Fibroblast of mammary gland (primary cell): ENCODE measurements around the gene DRD3.

ENCODE experiments used
- DNase-seq: peaks from one replicate; pipeline ENCODE4 v3.0.0-alpha.2; 2010; ENCODE audit warnings: low read depth
- H3K4me3 ChIP-seq: 2 replicates; pipeline ENCODE4 v1.5.1; 2011; ENCODE audit warnings: low read depth, mild to moderate bottlenecking, low read length, moderate library complexity; ENCODE audit not compliant: control insufficient read depth
- TF ChIP-seq, protein P1 (sequence below): conservative IDR thresholded peaks from 2 replicates; pipeline ENCODE4 v1.5.1; 2011; ENCODE audit warnings: low read depth, low read length, inconsistent platforms; ENCODE audit not compliant: control insufficient read depth, insufficient read depth

The DRD3 gene

DNA sequence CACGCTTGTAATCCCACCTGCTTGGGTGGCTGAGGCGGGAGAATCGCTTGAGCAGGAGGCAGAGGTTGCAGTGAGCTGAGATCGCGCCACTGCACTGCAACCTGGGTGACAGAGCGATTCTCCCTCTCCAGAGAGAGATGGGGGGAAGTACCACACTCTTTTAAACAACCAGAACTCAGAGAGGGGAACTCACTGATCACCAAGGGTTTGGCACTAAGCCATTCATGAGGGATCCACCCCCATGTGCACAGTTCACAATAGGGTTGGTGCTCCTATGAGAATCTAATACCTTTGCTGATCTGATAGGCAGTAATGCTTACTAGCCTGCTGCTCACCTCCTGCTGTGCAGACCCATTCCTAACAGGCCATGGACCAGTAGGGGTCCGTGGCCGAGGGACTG, 70.7 kb downstream of the DRD3 start:
- TF ChIP-seq, protein P1, sequence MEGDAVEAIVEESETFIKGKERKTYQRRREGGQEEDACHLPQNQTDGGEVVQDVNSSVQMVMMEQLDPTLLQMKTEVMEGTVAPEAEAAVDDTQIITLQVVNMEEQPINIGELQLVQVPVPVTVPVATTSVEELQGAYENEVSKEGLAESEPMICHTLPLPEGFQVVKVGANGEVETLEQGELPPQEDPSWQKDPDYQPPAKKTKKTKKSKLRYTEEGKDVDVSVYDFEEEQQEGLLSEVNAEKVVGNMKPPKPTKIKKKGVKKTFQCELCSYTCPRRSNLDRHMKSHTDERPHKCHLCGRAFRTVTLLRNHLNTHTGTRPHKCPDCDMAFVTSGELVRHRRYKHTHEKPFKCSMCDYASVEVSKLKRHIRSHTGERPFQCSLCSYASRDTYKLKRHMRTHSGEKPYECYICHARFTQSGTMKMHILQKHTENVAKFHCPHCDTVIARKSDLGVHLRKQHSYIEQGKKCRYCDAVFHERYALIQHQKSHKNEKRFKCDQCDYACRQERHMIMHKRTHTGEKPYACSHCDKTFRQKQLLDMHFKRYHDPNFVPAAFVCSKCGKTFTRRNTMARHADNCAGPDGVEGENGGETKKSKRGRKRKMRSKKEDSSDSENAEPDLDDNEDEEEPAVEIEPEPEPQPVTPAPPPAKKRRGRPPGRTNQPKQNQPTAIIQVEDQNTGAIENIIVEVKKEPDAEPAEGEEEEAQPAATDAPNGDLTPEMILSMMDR: no peak
- H3K4me3 ChIP-seq: no peak overlapping the region
- DNase-seq: no peak

DNA sequence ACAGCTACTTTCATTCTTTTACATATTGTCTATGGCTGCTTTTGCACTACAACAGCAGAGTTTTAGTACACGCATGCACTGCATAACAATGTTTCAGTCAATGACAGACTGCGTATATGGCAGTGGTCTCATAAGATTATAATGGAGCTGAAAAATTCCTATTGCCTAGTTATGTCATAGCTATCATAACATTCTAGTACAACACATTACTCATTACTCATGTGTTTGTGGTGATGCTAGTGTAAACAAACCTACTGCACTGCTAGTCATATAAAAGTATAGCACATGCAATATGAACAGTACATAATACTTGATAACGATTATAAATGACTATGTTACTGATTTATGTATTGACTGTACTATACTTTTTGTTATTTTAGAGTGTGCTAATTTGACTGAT, 74.4 kb downstream of the DRD3 start:
- DNase-seq: no peak
- TF ChIP-seq, protein P1: no peak
- H3K4me3 ChIP-seq: no peak overlapping the region

DNA sequence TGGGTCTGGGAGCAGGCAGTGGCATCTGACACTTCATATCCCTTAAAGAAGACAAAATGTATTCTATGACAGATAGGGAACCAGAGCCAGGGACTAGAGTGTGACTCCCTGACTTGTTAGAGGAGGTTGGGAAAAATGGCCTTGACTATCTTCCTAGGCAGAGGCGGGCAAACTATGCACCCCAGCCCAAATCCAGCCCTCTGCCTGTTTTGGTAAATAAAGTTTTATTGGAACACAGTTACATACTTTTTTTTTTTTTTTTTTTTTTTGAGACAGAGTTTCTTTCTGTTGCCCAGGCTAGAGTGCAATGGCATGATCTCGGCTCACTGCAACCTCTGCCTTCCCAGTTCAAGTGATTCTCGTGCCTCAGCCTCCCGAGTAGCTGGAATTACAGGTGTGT, 75.0 kb downstream of the DRD3 start:
- H3K4me3 ChIP-seq: no peak overlapping the region
- TF ChIP-seq, protein P1: no peak
- DNase-seq: no peak

DNA sequence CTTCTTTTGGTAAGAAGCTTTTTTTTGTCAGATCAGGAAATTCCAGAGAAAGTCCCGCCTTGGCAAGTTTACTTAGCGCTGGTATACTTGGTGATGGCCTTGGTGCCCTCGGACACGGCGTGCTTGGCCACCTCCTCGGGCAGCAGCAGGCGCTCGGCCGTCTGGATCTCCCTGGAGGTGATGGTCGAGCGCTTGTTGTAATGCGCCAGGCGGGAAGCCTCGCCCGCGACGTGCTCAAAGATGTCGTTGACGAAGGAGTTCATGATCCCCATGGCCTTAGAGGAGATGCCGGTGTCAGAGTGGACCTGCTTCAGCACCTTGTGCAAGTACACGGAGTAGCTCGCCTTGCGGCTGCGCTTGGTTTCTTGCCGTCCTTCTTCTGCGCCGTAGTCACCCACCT, 75.7 kb downstream of the DRD3 start:
- TF ChIP-seq, protein P1: no peak

DNA sequence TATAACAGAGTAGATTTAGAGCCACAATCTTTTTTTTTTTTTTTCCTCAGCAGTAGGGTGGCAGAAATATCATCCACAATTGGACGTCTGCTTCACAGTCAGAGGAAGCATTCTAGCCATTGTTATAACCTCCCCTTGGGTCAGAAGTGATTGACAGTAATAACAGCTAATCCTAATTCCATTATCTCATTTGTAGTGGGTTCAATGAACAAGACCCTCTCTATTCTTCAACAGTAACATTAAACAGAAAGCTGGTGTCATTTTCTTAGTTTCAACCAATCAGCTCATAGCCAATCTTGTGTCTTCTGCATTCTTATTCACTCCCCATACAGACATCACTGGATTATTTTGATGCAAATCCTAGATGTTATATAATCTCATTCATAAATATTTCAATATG, 77.8 kb downstream of the DRD3 start:
- TF ChIP-seq, protein P1: no peak
- no peak overlapping the region for H3K4me3 ChIP-seq
- no peak for DNase-seq

More for the DNA sequence above, 75.7 kb downstream of the DRD3 start:
- no peak overlapping the region for H3K4me3 ChIP-seq
- DNase-seq: no peak

DNA sequence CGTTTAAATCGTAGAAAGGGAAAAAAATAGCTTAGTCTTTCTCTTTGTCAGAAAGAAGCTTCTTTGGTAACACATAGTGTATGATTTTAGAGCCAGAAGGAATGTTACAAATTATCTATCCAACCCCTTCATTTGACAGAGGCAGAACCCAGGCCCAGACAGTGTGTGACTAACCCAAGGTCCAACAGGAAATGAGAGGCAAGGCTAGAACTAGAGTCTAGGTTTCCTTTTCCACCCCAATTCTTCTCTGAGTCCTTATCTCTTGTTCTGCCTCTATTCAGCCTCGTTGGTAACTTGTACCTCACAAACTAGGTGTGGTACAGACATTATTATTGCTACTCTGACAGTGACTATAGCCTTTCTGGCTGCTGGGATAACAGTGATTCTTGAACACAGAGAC, 83.1 kb downstream of the DRD3 start:
- TF ChIP-seq, protein P1: no peak
- no peak for DNase-seq
- H3K4me3 ChIP-seq: no peak overlapping the region

DNA sequence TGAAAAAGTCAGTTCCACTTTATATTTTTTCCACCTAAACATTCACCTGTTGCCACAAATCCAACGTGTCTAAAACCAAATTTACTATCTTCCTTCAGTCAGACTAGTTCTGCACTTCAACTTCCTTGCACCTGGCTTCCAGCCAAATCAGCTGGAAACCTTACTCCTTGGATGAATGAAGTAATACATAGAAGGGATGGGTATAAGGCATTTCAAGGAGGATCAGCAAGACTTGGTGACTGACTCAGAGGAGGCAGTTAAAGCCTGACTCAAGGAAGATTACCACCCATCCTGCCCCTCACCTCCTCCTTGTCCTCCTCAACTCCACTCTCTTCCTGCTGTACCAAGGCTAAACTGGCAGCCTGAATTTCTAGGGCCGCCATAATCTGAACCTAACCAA, 85.3 kb downstream of the DRD3 start:
- DNase-seq: peak; percentile 83
- TF ChIP-seq, protein P1: no peak

More for the DNA sequence above, 85.3 kb downstream of the DRD3 start:
- no peak overlapping the region for H3K4me3 ChIP-seq
